ENCODE data around the gene ARHGAP22.

Gene ARHGAP22

GRCh38 chr10:48555310-48556042 lies 49.4 kb downstream of the ARHGAP22 start:
- DNase-seq (ENCODE audit: low read depth in 2 of 2), result no peak
- TF ChIP-seq CTCF (IDR thresholded peaks at IDR 0.05; ENCODE audit: low read depth, low read length), result no peak
- H3K4me3 ChIP-seq (replicated peaks in 1 of 2; ENCODE audit: low read depth in 2 of 2, low read length in 2 of 2), result no peak overlapping the region

DNA sequence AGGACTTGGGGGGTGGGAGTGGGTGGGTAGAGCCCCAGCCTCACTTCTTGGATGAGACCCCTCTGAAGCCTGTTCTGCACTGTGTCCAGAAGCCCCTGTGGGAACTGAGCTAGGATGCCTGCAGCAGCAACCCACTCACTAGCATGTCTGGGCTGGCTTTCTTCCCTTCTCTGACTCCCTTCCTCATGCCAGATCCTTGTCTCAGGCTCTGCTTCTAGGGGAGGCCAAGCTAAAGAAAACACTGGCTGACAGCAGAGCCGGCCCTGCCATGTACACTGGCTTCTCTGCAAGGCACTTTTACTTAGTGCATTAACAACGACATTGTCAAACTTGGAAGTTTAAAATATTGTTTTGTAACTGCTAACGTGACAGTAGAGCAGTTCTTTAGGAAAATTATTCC lies 50.2 kb downstream of the ARHGAP22 start:
- TF ChIP-seq CTCF (IDR thresholded peaks at IDR 0.05; ENCODE audit: low read depth, low read length), result no peak
- DNase-seq (ENCODE audit: low read depth in 2 of 2), result peak in 1 of 2 donors; percentile 33
- H3K4me3 ChIP-seq (replicated peaks in 1 of 2; ENCODE audit: low read depth in 2 of 2, low read length in 2 of 2), result no peak overlapping the region

DNA sequence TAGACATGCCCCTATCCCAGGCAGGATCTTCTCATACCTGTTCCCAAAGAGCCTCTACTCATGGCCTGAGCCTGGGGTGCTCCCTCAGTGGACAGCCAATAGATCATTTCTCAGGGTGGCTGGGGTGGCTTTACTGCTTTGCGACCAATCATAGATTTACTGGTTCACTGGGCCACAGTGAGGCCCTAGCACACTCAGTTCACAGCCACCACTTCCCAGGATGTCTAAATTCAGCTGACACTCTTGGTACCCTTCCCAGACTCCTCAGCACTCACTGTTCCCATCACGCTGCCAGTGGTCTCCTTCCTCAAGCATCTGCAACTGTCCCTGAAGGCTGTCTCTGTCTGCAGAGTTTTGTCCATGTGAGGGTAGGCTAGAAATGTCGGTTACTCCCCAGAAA lies 50.6 kb downstream of the ARHGAP22 start:
- DNase-seq (ENCODE audit: low read depth in 2 of 2), result no peak
- H3K4me3 ChIP-seq (replicated peaks in 1 of 2; ENCODE audit: low read depth in 2 of 2, low read length in 2 of 2), result no peak overlapping the region
- TF ChIP-seq CTCF (IDR thresholded peaks at IDR 0.05; ENCODE audit: low read depth, low read length), result no peak

DNA sequence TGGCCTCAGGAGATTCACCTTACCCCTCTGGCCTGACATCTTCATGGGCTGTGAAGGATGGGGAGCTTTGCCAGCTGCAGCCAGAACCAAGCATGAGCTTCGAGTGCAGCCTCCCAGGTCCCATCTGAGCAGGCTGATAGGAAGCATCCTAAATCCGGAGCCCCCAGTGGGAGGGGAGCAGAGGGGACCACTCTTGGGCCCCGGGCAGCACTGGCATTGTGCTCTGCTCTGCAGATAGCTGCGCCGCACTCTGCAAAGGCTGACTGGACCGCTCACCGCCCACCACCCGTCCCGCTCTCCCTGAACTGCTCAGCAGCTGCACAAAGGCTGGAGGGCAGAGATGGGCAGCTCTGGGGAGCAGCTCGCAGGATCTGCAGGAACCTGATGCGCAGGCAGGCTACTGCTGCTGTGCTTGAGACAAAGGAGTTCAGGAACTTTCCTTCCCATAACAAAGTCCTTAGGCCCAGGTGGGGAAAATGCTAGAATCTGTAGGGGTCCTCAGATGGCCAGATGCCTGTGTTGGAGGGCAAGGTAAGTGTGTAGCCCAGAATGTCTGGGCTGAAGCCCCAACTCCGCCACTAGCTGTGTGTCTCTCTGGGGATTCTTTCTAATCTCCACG lies 51.8 kb downstream of the ARHGAP22 start:
- no peak for DNase-seq (ENCODE audit: low read depth in 2 of 2)
- no peak for TF ChIP-seq CTCF (IDR thresholded peaks at IDR 0.05; ENCODE audit: low read depth, low read length)
- H3K4me3 ChIP-seq (replicated peaks in 1 of 2; ENCODE audit: low read depth in 2 of 2, low read length in 2 of 2), result no peak overlapping the region

DNA sequence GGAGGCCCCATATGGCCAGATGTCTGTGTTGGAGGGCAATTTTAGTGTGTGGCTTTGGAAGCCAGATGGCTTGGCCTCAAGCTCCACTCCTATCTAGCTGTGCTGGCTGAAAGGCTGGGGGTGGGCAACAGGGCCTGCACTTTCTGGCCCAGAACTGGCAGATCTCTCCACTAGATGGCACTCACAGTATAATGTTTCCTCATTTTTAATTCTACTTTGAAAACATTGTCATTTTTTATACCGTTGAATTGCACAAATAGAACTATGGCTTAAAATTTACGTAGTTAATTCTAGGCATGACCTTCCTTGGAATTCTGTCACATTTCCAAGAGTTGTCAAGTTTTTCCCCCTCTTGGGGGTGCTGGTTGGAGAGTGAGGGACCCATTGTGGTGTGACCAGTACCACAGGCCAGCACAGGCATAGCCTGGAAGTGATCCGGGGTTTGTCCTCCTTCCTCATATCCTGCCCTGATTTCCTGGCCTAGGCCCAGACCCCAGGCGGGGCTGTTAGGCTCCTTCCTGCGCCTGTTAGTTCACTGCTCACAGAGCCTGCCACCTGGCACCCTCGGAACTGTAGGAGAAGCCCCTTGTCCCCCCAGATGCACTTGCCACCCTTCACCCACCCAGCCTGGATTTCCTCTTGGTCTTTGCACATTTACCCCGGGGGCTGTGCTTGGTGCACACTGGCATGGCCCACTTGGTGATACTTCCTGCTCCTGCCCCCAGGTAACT lies 52.8 kb downstream of the ARHGAP22 start:
- peak; percentile 63 for TF ChIP-seq CTCF (IDR thresholded peaks at IDR 0.05; ENCODE audit: low read depth, low read length)
- peak; percentile 61 to 77 for DNase-seq (ENCODE audit: low read depth in 2 of 2)
- H3K4me3 ChIP-seq (replicated peaks in 1 of 2; ENCODE audit: low read depth in 2 of 2, low read length in 2 of 2), result no peak overlapping the region

DNA sequence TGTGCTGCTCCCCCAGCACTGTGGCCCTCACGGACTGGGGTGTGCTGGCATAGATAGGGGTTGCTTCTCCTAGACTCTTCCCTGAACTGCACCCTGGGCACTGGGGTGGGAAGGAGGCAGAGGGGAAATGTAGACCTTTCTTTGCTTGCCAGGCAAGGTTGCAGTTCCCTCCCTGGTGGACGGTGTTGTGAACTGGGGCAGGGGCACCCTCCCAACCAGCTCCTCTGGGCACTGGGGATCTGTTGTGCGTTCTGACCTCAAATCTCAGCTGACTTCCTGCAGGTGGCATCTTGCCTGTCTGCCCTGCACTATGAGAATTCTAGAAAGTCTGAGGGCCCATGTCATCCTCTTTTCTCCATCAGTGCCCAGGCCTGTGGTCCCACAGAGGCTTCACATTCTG lies 53.9 kb downstream of the ARHGAP22 start:
- H3K4me3 ChIP-seq (replicated peaks in 1 of 2; ENCODE audit: low read depth in 2 of 2, low read length in 2 of 2), result no peak overlapping the region
- no peak for DNase-seq (ENCODE audit: low read depth in 2 of 2)
- no peak for TF ChIP-seq CTCF (IDR thresholded peaks at IDR 0.05; ENCODE audit: low read depth, low read length)
